Stimulated activated CD4-positive, alpha-beta T cell treated with anti-CD3 and anti-CD28 coated beads, Interleukin-1b, Interleukin-23, amount 100 ng/mL, for 24 hours (primary cell): ENCODE results near the gene GCNT2.
"Not testable (repeated sequence)": the region's sequence is repeated elsewhere in the genome, so short reads cannot be mapped to it uniquely, and the experiment has no call there.

Experiments used
- DNase-seq, 4 experiments: peaks; one replicate each; pipeline ENCODE4 v3.0.0-alpha.2; 2020; ENCODE audit warnings: low read depth in 4 of 4, low spot score in 1 of 4

The GCNT2 gene

GRCh38 chr6:10513544-10513943 lies 7.6 kb upstream of the GCNT2 start:
- DNase-seq = no peak

- no peak for DNase-seq
Measured at GRCh38 chr6:10514049-10514780, 6.9 kb upstream of the GCNT2 start.

DNA sequence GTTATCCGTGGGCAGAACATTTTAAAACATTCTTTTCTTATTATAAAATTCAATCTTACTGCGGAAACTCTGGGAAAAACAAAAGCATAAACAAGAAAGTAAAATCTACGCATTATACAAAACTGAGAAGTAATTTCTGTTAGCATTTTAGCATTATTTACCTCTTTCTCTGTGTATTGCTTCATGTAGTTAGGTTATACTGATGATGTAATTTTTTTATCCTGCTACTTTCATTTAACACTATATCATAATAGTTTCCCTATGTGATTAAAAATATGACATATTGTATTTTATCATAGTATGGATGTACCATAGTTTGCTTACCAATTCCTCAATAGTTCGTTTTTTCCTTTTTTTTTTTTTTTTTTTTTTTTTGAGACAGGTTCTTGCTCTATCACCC lies 4.2 kb upstream of the GCNT2 start:
- no peak for DNase-seq

DNA sequence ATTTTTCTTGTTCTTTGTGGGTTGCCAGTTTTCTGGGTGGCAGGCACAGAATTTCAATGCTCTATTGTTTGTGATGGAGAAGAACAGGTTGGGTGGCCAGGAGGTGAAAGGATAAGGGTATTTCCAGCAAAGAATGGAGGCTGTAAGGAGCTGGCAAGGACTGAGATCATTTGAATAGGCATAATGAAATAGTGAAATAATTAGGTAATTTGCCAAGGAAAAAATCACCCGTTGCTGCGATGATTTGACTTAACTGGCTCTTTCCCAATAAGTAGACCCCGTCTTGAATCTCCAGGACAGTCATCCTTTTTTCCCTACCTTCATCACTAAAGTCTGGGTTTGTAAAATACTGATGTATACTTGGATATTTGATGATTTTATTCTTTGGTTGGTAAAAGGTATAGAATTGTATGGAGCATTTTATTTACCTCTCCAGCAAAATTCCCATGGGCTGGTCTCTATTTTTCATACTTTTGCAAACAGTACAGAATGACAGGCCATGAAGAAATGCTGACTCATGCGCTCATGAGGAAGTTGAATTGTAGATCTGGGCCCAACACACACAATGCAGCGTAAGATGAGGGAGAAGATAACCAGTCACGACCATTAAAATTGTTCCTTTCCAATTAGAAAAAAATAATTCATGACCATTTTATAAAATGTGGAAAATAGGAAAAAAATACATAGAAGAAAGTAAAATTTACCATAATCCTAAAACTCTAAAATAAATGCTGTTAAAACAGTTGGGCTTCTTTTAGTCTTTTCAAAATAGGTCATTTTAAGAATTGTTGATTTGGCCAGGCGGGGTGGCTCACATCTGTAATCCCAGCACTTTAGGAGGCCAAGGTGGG lies 2.4 kb upstream of the GCNT2 start:
- no peak for DNase-seq

DNA sequence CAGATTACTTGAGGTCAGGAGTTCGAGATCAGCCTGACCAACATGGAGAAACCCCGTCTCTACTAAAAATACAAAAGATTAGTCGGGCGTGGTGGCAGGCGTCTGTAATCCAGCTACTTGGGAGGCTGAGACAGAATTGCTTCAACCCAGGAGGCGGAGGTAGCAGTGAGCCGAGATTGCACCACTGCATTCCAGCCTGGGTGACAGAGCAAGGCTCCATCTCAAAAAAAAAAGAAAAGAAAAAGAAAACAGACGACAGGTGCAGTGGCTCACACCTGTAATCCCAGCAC lies 1.8 kb upstream of the GCNT2 start:
- DNase-seq = not testable (repeated sequence)

GRCh38 chr6:10520468-10520867 lies 683 bp upstream of the GCNT2 start:
- no peak for DNase-seq

DNA sequence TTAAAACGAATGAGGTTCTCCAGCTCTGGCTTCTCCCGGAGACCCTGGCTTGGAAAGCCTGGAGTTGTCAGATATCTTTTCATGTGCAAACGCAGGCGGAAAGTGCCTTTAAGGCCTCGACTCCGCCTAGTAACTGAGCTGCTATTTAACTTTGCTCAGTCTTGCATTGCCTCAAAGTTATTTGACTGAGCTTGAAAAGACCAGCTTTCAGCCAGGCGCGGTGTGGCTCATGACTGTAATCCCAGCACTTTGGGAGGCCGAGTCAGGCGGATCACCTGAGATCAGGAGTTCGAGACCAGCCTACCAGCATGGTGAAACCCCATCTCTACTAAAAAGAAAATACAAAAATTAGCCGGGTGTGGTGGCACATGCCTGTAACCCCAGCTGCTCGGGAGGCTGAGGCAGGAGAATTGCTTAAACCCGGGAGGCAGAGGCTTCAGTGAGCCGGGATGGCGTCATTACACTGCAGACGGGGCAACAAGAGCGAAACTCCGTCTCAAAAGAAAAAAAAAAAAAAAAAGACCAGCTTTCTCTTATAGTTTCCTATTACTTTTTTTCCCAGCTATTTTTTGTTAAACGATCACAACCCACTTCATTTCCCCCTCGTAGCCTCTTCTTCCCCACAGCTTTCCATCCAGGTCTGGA lies 1.9 kb downstream of the GCNT2 start:
- DNase-seq = no peak

DNA sequence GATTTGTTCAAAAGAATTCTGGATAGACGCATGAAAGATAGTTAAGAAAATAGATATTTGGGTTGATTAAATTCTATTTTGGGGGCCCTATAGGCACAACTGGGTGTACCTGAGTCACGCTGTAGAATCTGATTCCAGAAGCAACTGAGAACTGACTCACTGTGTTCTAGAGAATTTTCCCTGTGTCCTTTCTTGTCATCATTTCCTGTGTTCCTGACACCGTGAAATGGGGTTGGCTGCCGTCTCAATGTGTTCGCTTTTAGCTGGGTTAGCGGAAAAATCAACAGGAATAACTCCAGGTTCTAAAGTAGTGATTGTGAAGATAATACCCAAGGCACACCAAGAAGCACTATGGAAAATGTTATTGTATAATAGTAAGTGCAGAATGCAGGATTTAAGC lies 5.0 kb downstream of the GCNT2 start:
- no peak for DNase-seq

GRCh38 chr6:10528158-10528981 lies 7.2 kb downstream of the GCNT2 start:
- DNase-seq = no peak

- DNase-seq = no peak
Measured at GRCh38 chr6:10529231-10529801, 8.2 kb downstream of the GCNT2 start.

GRCh38 chr6:10529828-10530374 lies 8.8 kb downstream of the GCNT2 start:
- DNase-seq = not testable (repeated sequence)

DNA sequence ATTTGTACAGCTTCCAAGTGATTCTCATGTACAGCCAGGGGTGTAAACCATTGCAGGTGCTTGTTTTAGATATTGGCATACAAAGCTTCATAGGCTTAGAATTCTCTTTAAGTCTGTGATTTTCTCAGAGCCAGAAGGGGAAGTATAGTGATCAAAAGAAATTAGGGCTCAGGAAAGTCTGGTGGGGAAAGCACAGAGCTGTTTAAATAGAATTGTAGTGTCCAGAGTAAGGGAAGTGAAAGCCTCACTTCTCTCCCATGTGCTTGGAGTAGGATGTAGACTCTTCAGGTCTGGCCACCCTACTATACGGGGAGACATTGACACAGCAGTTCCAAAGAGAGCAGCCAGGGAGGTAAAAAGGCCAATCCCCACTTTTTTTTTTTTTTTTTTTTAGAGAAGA lies 10.4 kb downstream of the GCNT2 start:
- DNase-seq = no peak

GRCh38 chr6:10531942-10532341 lies 10.8 kb downstream of the GCNT2 start:
- DNase-seq = no peak

- no peak for DNase-seq
Measured at GRCh38 chr6:10532392-10532791, 11.2 kb downstream of the GCNT2 start.

- DNase-seq = no peak
Measured at GRCh38 chr6:10534419-10534762, 13.2 kb downstream of the GCNT2 start.

- no peak for DNase-seq
Measured at GRCh38 chr6:10535193-10535592, 14.0 kb downstream of the GCNT2 start.

GRCh38 chr6:10537726-10538125 lies 16.6 kb downstream of the GCNT2 start:
- DNase-seq = no peak

DNA sequence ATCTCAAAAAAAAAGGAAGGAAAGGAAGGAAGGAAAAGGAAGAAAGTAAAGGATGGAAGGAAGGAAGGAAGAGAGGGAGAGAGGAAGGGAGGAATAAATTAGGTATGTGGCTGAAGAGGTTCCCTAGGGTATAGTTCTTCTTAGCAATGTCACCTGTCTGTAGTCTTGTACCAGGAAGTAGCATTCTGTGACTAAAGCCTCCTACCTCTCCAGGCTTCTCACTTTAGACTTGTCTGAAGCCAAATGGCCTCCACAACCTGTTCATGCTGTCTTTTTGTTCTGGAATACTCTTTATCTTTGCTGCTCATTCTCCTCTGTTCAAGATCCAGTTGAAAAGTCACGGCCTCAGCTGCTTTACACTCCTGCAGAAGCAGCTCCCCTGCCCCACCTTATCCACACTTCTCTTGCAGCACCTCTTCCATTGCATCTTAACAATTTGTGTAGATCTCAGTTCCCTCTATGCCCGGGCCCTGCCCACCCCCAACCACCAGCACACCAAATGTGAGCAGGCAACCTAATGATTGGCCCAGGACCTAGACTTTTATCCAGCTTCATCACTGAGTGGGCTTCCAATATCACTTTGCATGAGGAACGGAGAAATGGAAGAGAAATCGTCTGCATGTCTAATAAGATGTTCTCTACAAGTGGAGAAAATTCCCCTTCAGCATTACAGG lies 19.1 kb downstream of the GCNT2 start:
- DNase-seq = no peak

DNA sequence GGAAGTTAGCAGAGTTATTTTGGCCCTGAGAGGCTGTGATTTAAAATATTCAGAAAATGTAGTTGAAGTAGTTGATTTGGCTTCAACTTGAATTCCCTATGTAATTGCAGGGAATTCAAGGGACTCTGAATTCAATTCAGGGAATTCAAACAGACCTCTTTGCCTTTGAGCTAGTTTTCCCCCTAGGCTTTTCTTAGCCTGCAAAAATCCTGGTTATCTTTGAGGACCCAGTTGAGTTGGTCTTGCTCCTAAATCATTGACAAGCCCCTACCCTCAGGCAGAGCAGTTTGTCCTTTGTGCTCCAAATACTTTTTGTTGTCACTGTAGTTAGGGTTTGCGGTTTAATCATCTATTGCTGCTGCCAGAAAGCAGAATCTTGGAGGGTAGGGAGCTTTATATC lies 20.4 kb downstream of the GCNT2 start:
- DNase-seq = no peak

DNA sequence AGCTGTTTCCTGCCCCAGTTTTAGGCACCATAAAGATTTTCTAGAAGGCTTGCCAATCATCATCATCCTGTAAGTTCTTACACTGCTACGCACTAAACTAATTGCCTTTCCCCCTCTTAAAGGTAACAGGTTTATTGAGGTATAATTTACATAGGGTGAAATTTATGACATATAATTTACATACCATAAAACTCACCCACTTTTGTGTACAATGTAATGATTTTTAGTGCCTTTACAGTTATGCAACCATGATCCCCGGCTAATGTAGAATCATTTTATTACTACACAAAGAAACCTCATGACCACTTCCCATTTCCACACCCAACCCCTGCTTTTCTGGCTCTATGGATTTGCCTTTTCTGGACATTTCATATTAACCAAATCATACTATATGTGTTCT lies 21.1 kb downstream of the GCNT2 start:
- DNase-seq = no peak
